HUES48 (cell line): Measurements from ENCODE around the gene MAP1LC3B.

ENCODE experiments used
- H3K27ac ChIP-seq: one replicate; pipeline ENCODE4 v1.7.0; 2013; ENCODE audit warnings: low read depth, low read length, inconsistent platforms
- H3K27me3 ChIP-seq: 2 replicates; pipeline ENCODE4 v1.6.1; 2013; ENCODE audit warnings: mild to moderate bottlenecking, low read length; ENCODE audit not compliant: control insufficient read depth, insufficient read depth
- H3K36me3 ChIP-seq: 2 replicates; pipeline ENCODE4 v1.6.1; 2013; ENCODE audit warnings: low read length; ENCODE audit not compliant: control insufficient read depth, insufficient read depth
- H3K4me1 ChIP-seq: 2 replicates; pipeline ENCODE4 v1.6.1; 2013; ENCODE audit warnings: mild to moderate bottlenecking, low read length; ENCODE audit not compliant: control insufficient read depth, insufficient read depth
- H3K4me3 ChIP-seq: 2 replicates; pipeline ENCODE4 v1.5.1; 2013; ENCODE audit warnings: mild to moderate bottlenecking, low read depth, low read length
- H3K9ac ChIP-seq: 2 replicates; pipeline ENCODE4 v1.6.1; 2013; ENCODE audit warnings: mild to moderate bottlenecking, low read depth, low read length, moderate library complexity
- H3K9me3 ChIP-seq: 2 replicates; pipeline ENCODE4 v1.6.1; 2013; ENCODE audit warnings: low read length; ENCODE audit not compliant: control insufficient read depth, insufficient read depth

MAP1LC3B gene

GRCh38 chr16:87436225-87437172 lies 44.4 kb downstream of the MAP1LC3B start:
- Histone ChIP-seq H3K9me3 (no peaks in the 10 kb centered on the region), H3K27ac (no peak overlapping the region), H3K27me3 (no peaks in the 10 kb centered on the region), H3K4me1 (peaks cover 8% of the 10 kb centered on the region; the same call in 1 of the 2 replicates), H3K36me3 (0 out of 2 replicates have a peak, but pooled peaks cover 9% of the 10 kb centered on the region), H3K4me3 (no peak overlapping the region), H3K9ac (no peak overlapping the region)

GRCh38 chr16:87437327-87437726 lies 45.2 kb downstream of the MAP1LC3B start:
- H3K4me1 ChIP-seq = peaks cover 8% of the 10 kb centered on the region; the same call in 1 of the 2 replicates
- H3K27me3 ChIP-seq = no peaks in the 10 kb centered on the region
- H3K27ac ChIP-seq = no peak overlapping the region
- H3K9me3 ChIP-seq = no peaks in the 10 kb centered on the region
- H3K9ac ChIP-seq = no peak overlapping the region
- H3K36me3 ChIP-seq = 0 out of 2 replicates have a peak, but pooled peaks cover 1% of the 10 kb centered on the region
- H3K4me3 ChIP-seq = no peak overlapping the region

DNA sequence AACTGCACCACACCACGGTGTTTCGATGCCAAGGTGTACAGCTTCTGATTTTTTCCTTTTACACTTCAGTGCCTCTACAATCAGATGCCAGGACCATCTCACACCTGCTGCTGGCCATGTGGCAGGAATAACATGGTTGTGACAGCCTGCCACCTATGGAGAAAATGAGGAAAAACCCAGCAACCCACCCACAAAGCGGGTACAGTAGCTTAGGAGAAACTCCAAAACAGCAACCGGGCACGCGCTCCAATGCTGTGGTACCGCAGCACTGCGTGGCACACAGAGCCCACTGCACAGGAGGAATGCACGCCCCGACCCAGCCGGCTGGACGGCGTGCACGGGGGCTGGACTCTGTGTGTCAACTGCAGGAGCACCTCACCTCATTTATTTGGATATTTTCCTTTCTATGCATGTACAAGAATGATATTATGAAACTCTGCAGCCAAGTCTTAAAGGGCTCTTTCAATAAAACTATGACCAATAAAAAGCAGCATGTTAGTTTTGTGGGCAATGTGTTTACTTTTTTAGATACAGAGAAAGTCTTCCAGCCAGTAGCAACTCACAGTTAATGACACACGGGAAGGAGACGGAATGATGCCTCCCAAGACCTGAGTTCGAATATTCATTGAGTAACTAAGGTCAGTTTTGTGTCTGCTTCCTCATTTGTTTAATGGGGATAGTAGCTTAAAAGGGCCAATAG lies 45.9 kb downstream of the MAP1LC3B start:
- H3K27ac ChIP-seq = no peak overlapping the region

GRCh38 chr16:87438611-87438985 lies 46.5 kb downstream of the MAP1LC3B start:
- H3K27me3 ChIP-seq = no peaks in the 10 kb centered on the region
- H3K36me3 ChIP-seq = no peaks in the 10 kb centered on the region
- no peak overlapping the region for H3K9ac ChIP-seq
- peaks cover 8% of the 10 kb centered on the region; the same call in 1 of the 2 replicates for H3K4me1 ChIP-seq
- H3K9me3 ChIP-seq = no peaks in the 10 kb centered on the region
- no peak overlapping the region for H3K27ac ChIP-seq
- H3K4me3 ChIP-seq = no peak overlapping the region

More for the DNA sequence above, 45.9 kb downstream of the MAP1LC3B start:
- no peak overlapping the region for H3K4me3 ChIP-seq
- H3K27me3 ChIP-seq = no peaks in the 10 kb centered on the region
- H3K36me3 ChIP-seq = no peaks in the 10 kb centered on the region
- no peak overlapping the region for H3K9ac ChIP-seq
- H3K4me1 ChIP-seq = peaks cover 8% of the 10 kb centered on the region; the same call in 1 of the 2 replicates
- H3K9me3 ChIP-seq = no peaks in the 10 kb centered on the region

DNA sequence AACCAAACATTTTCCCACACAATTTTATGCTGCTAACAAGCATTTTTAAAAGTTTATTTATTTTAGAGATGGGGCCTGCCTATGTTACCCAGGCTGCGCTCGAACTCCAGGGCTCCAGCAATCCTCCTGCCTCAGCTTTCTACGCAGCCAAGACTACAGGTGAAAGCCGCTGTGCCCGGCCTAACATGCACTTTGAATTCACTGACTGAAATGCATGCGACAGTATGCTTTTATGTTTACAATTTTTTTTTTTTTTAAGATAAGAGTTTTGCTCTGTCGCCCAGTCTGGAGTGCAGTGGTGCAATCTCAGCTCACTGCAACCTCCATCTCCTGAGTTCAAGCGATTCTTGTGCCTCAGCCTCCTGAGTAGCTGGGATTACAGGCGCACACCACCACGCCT lies 47.8 kb downstream of the MAP1LC3B start:
- peaks cover 4% of the 10 kb centered on the region; the same call in 1 of the 2 replicates for H3K36me3 ChIP-seq
- H3K9me3 ChIP-seq = 0 out of 2 replicates have a peak, but pooled peaks cover 2% of the 10 kb centered on the region
- H3K27me3 ChIP-seq = no peaks in the 10 kb centered on the region
- no peak overlapping the region for H3K9ac ChIP-seq
- H3K27ac ChIP-seq = no peak overlapping the region
- peaks cover 8% of the 10 kb centered on the region; the same call in 1 of the 2 replicates for H3K4me1 ChIP-seq
- H3K4me3 ChIP-seq = no peak overlapping the region

GRCh38 chr16:87441886-87442580 lies 49.9 kb downstream of the MAP1LC3B start:
- Histone ChIP-seq H3K27ac (no peak overlapping the region), H3K9me3 (0 out of 2 replicates have a peak, but pooled peaks cover 2% of the 10 kb centered on the region), H3K9ac (no peak overlapping the region), H3K36me3 (peaks cover 16% of the 10 kb centered on the region), H3K4me3 (no peak overlapping the region), H3K4me1 (no peaks in the 10 kb centered on the region), H3K27me3 (no peaks in the 10 kb centered on the region)

GRCh38 chr16:87442581-87442966 lies 50.4 kb downstream of the MAP1LC3B start:
- no peaks in the 10 kb centered on the region for H3K27me3 ChIP-seq
- H3K4me1 ChIP-seq = no peaks in the 10 kb centered on the region
- peaks cover 21% of the 10 kb centered on the region for H3K36me3 ChIP-seq
- H3K9ac ChIP-seq = no peak overlapping the region
- 0 out of 2 replicates have a peak, but pooled peaks cover 2% of the 10 kb centered on the region for H3K9me3 ChIP-seq
- H3K4me3 ChIP-seq = no peak overlapping the region
- no peak overlapping the region for H3K27ac ChIP-seq

DNA sequence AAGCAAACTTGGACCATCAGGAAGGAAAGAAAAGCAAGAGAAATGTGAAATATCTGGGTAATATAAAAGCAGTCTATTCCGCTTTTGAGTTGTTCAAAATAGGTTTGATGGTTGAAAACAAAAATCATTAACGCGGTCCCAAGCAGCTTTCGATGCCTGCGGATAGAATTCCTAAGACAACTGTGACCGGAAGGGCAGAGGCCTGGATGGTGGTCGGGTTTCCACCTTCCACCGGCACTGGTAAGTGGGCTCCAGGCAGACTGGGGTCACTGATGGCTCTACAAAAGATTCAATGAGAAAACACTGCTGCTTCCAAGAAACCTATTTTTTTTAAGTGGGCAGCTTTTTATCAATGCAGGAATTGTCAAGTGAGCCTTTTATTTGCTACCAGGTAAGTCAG lies 50.9 kb downstream of the MAP1LC3B start:
- H3K9ac ChIP-seq = no peak overlapping the region
- no peaks in the 10 kb centered on the region for H3K27me3 ChIP-seq
- no peak overlapping the region for H3K27ac ChIP-seq
- no peaks in the 10 kb centered on the region for H3K4me1 ChIP-seq
- H3K36me3 ChIP-seq = peaks cover 26% of the 10 kb centered on the region
- H3K9me3 ChIP-seq = 0 out of 2 replicates have a peak, but pooled peaks cover 2% of the 10 kb centered on the region
- H3K4me3 ChIP-seq = no peak overlapping the region

DNA sequence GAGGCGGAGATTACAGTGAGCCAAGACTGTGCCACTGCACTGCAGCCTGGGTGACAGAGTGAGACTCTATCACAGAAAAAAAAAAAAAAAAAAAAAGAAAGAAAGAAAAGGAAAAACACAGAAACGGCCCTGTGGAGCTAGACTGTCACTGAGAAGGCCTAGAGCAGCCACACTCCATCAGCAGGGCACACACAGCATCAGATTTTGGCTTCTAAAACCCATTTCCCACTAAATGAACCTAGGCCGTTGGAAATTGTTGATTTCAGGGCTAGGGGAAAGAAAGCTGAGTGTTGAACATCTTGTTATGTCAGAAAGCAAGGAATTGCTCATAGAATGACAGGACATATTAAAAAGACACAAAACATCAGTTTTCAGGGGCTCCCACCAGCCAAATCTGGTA lies 51.8 kb downstream of the MAP1LC3B start:
- 0 out of 2 replicates have a peak, but pooled peaks cover 2% of the 10 kb centered on the region for H3K9me3 ChIP-seq
- H3K4me1 ChIP-seq = no peaks in the 10 kb centered on the region
- no peak overlapping the region for H3K4me3 ChIP-seq
- peaks cover 33% of the 10 kb centered on the region for H3K36me3 ChIP-seq
- no peaks in the 10 kb centered on the region for H3K27me3 ChIP-seq
- no peak overlapping the region for H3K27ac ChIP-seq
- H3K9ac ChIP-seq = no peak overlapping the region

DNA sequence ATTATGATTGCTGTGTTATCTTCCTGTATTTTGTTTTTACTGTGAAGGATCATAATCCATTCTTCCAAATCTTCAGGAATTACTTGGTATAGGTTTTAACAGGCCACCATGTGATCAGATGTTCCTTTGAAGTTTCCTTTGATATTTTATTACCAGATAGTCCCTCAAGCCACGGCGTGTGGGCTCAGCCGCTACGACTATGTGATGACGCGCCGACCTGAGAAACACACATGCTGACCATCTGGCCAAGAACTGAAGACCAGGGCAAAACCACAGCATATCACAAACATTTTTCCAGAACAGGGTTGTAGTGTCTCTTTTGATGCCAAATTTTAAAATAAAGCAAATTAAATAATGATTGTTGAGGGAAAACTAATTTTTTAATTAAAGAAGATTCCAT lies 53.4 kb downstream of the MAP1LC3B start:
- Histone ChIP-seq H3K27ac (no peak overlapping the region), H3K36me3 (peaks cover 37% of the 10 kb centered on the region), H3K27me3 (no peaks in the 10 kb centered on the region), H3K4me1 (no peaks in the 10 kb centered on the region), H3K9ac (no peak overlapping the region), H3K4me3 (no peak overlapping the region), H3K9me3 (0 out of 2 replicates have a peak, but pooled peaks cover 2% of the 10 kb centered on the region)
